ENCODE data around the gene GCH1. TPM values are rescaled to one million over a fixed set of nuclear protein-coding genes. Genes with fewer than 3 reads are reported as not detected.

GCH1 gene
- total and polyA plus RNA-seq, 2 donors, result 16.4 to 22.5 TPM

DNA sequence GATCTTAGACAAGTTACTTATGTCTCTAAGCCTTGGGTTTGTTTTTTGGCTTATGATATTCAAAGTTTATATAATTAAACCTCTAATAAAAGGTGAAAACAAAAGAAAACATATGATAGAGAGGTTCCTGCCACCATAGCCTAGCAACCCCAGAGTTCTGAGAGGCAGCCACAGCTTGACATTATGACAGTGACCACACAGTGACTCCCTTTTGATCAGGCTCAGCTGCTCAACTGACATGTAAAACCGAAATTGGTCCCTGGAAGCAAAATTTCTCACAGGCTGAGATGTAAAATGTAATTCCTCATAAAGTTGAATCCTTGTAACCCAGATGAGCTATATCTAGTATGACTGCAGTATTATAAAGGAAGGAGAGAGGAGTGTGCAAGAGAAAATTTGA lies 108.5 kb downstream of the GCH1 start:
- 85% methylated on average over 1 of the region's 1 CpG for WGBS
- no peaks in the 10 kb centered on the region for H3K36me3 ChIP-seq (ENCODE audit: control insufficient read depth in 2 of 2, insufficient read depth in 2 of 2, low read length in 1 of 2)

DNA sequence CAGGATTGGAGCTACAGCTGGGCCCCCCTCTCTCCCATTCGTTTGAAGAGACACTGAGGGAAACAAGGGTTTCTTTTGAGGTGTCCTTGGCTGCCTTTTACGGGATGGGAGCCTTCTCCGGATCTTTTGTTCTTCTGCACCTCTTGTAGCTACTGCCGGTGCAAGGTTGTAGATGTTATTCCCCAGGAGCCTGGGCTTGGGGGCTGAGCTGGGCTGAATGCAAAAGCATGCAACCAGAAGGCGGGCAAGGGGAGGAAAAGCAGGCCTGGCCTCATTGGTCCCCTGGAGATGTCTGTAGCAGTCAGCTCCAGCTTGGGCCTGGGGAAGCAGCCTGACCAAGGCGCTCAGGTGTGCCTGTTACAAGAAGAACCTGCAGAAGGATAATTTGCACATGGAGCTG lies 110.3 kb downstream of the GCH1 start:
- Histone ChIP-seq H3K27ac (ENCODE audit: low read depth in 1 of 2, low read length in 1 of 2) (no peak overlapping the region), H3K27me3 (ENCODE audit: control insufficient read depth in 2 of 2, insufficient read depth in 1 of 2, low read length in 1 of 2) (no peaks in the 10 kb centered on the region), H3K36me3 (ENCODE audit: control insufficient read depth in 2 of 2, insufficient read depth in 2 of 2, low read length in 1 of 2) (no peaks in the 10 kb centered on the region), H3K9me3 (ENCODE audit: control insufficient read depth in 2 of 2, insufficient read depth in 1 of 2, low read length in 1 of 2) (peaks cover 0 to 8% of the 10 kb centered on the region in 2 donors), H3K4me1 (ENCODE audit: control insufficient read depth in 2 of 2, insufficient read depth in 2 of 2, low read length in 2 of 2) (peaks cover 0 to 2% of the 10 kb centered on the region in 2 donors), H3K4me3 (ENCODE audit: low read length in 2 of 2) (no peak overlapping the region)
- DNase-seq (ENCODE audit: low read depth in 6 of 9, low spot score in 9 of 9), result no peak
- WGBS, result 93% methylated on average over 6 of the region's 6 CpGs

More for the DNA sequence above, 108.5 kb downstream of the GCH1 start:
- Histone ChIP-seq H3K9me3 (ENCODE audit: control insufficient read depth in 2 of 2, insufficient read depth in 1 of 2, low read length in 1 of 2) (peaks cover 0 to 8% of the 10 kb centered on the region in 2 donors), H3K27ac (ENCODE audit: low read depth in 1 of 2, low read length in 1 of 2) (no peak overlapping the region), H3K27me3 (ENCODE audit: control insufficient read depth in 2 of 2, insufficient read depth in 1 of 2, low read length in 1 of 2) (no peaks in the 10 kb centered on the region), H3K4me1 (ENCODE audit: control insufficient read depth in 2 of 2, insufficient read depth in 2 of 2, low read length in 2 of 2) (no peaks in the 10 kb centered on the region), H3K4me3 (ENCODE audit: low read length in 2 of 2) (no peak overlapping the region)
- DNase-seq (ENCODE audit: low read depth in 6 of 9, low spot score in 9 of 9), result peak in 1 of 9 donors; percentile 6

Other genes starting within 250 kb of the GCH1 start
- gene WDHD1, start 124.3 kb upstream of the GCH1 start, total RNA-seq, result 20.3 TPM
- gene WDHD1, start 124.3 kb upstream of the GCH1 start, polyA plus RNA-seq, result 3.7 TPM
- gene SOCS4, start 124.4 kb upstream of the GCH1 start, total RNA-seq, result 9.7 TPM
- gene SOCS4, start 124.4 kb upstream of the GCH1 start, polyA plus RNA-seq, result 12.9 TPM
- 15.9 TPM for gene MAPK1IP1L, start 148.8 kb upstream of the GCH1 start, total RNA-seq
- 42.1 TPM for gene MAPK1IP1L, start 148.8 kb upstream of the GCH1 start, polyA plus RNA-seq
- 34.4 TPM for gene LGALS3, start 226.4 kb upstream of the GCH1 start, total RNA-seq
- 301 TPM for gene LGALS3, start 226.4 kb upstream of the GCH1 start, polyA plus RNA-seq